H1 (cell line): ENCODE results near the gene BLTP3B. TPM values are rescaled to one million over a fixed set of nuclear protein-coding genes. Genes with fewer than 3 reads are reported as not detected.

ENCODE experiments used
- CTCF ChIA-PET: fragments of 300-600 bp; sonication (Branson Sonifier 250); formaldehyde crosslinking; loops from one replicate; lab custom pipeline; 2021; ENCODE audit not compliant: partially characterized antibody; lab: Charles Lee
- POLR2A ChIA-PET: fragments of 300-600 bp; sonication (Branson Sonifier 250); formaldehyde crosslinking; loops from one replicate; lab custom pipeline; 2021; ENCODE audit warnings: inconsistent platforms; ENCODE audit not compliant: partially characterized antibody; lab: Charles Lee
- DNase-seq, 2 experiments: peaks; one replicate each; pipeline versions ENCODE4 v3.0.0 to v3.0.0-alpha.2; 2010 to 2022; ENCODE audit warnings: low spot score in 2 of 2, low read depth in 1 of 2, mixed read lengths in 1 of 2
- FAIRE-seq: peaks from 2 replicates; lab custom pipeline; 2011; peaks lifted over from hg19 to GRCh38; lab: Jason Lieb, UNC
- H2AFZ ChIP-seq: 2 replicates; pipeline ENCODE4 v1.8.1; 2012; ENCODE audit warnings: low read length, inconsistent platforms
- H2AK5ac ChIP-seq: 2 replicates; pipeline ENCODE4 v1.6.1; 2013; ENCODE audit warnings: low read depth, low read length
- H2BK120ac ChIP-seq: replicated peaks from 2 replicates; pipeline ENCODE3; 2013; ENCODE audit warnings: low read depth, low read length, inconsistent platforms
- H2BK12ac ChIP-seq: 2 replicates; pipeline ENCODE4 v1.6.1; 2013; ENCODE audit warnings: low read depth, low read length
- H2BK15ac ChIP-seq: 2 replicates; pipeline ENCODE4 v1.6.1; 2013; ENCODE audit warnings: low read length
- H2BK20ac ChIP-seq: 2 replicates; pipeline ENCODE4 v1.6.1; 2013; ENCODE audit warnings: low read length
- H2BK5ac ChIP-seq: 2 replicates; pipeline ENCODE4 v1.6.1; 2013; ENCODE audit warnings: low read depth, low read length
- H3K14ac ChIP-seq: 2 replicates; pipeline ENCODE4 v1.6.1; 2013; ENCODE audit warnings: inconsistent platforms; ENCODE audit not compliant: insufficient read length
- H3K18ac ChIP-seq: 2 replicates; pipeline ENCODE4 v1.6.1; 2013; ENCODE audit warnings: low read length; ENCODE audit errors: extremely low read depth
- H3K23ac ChIP-seq: 2 replicates; pipeline ENCODE4 v1.6.1; 2013; ENCODE audit warnings: inconsistent platforms; ENCODE audit not compliant: insufficient read length
- H3K23me2 ChIP-seq: 2 replicates; pipeline ENCODE4 v1.6.1; 2013; ENCODE audit warnings: low read depth, low read length
- H3K27ac ChIP-seq: 2 replicates; pipeline ENCODE4 v1.6.1; 2011; ENCODE audit warnings: low read depth, low read length, inconsistent platforms
- H3K27me3 ChIP-seq, 4 experiments: replicated peaks in 1 of 4; 1 replicate in 1 of 4; 2 replicates in 3 of 4; pipeline versions ENCODE4 v1.6.1 to v1.8.1; 2011 to 2013; ENCODE audit warnings: low read length in 3 of 4, mild to moderate bottlenecking in 3 of 4, inconsistent platforms in 2 of 4, mixed read lengths in 2 of 4, moderate library complexity in 1 of 4; ENCODE audit not compliant: control insufficient read depth in 3 of 4, insufficient read depth in 3 of 4; ENCODE audit errors: extremely low read depth in 1 of 4
- H3K36me3 ChIP-seq, 4 experiments: 2 replicates each; pipeline versions ENCODE4 v1.6.1 to v1.8.1; 2011 to 2013; ENCODE audit warnings: mild to moderate bottlenecking in 4 of 4, low read length in 3 of 4, moderate library complexity in 2 of 4, control low read depth in 1 of 4, inconsistent platforms in 1 of 4; ENCODE audit not compliant: insufficient read depth in 4 of 4, control insufficient read depth in 2 of 4
- H3K4ac ChIP-seq: replicated peaks from 2 replicates; pipeline ENCODE3; 2013; ENCODE audit warnings: low read length, low read depth, mixed read lengths, inconsistent platforms; ENCODE audit not compliant: insufficient read length
- H3K4me1 ChIP-seq, 4 experiments: replicated peaks in 1 of 4; 1 replicate in 1 of 4; 2 replicates in 3 of 4; pipeline versions ENCODE4 v1.6.1 to v1.8.1; 2011 to 2013; ENCODE audit warnings: low read length in 3 of 4, inconsistent platforms in 2 of 4, mixed read lengths in 1 of 4; ENCODE audit not compliant: insufficient read depth in 4 of 4, control insufficient read depth in 3 of 4
- H3K4me2 ChIP-seq, 2 experiments: 2 replicates each; pipeline versions ENCODE4 v1.6.1 to v1.8.1; 2011 to 2013; ENCODE audit warnings: low read depth in 2 of 2, low read length in 2 of 2, control low read depth in 1 of 2, inconsistent platforms in 1 of 2, mild to moderate bottlenecking in 1 of 2; ENCODE audit not compliant: insufficient read depth in 1 of 2
- H3K4me3 ChIP-seq, 4 experiments: fragments of 200-600, 300-600 bp in 1 of 4; sonication (generic), shearing (Covaris generic), sonication (Bioruptor Twin) in 1 of 4; 2 replicates each; pipeline versions ENCODE4 v1.5.1 to v1.8.1; 2011 to 2016; ENCODE audit warnings: low read length in 4 of 4, low read depth in 3 of 4, control low read depth in 2 of 4, inconsistent platforms in 2 of 4, mild to moderate bottlenecking in 2 of 4, mixed read lengths in 1 of 4, moderate library complexity in 1 of 4; ENCODE audit not compliant: insufficient read depth in 2 of 4; ENCODE audit errors: extremely low read depth in 1 of 4
- H3K56ac ChIP-seq: replicated peaks from 2 replicates; pipeline ENCODE3; 2013; ENCODE audit warnings: low read depth, mild to moderate bottlenecking, mixed read lengths, low read length, inconsistent platforms; ENCODE audit not compliant: insufficient read length
- H3K79me1 ChIP-seq: 2 replicates; pipeline ENCODE4 v1.6.1; 2013; ENCODE audit warnings: low read depth, low read length, control low read depth
- H3K79me2 ChIP-seq, 2 experiments: 2 replicates each; pipeline versions ENCODE4 v1.6.1 to v1.8.1; 2012 to 2013; ENCODE audit warnings: low read length in 2 of 2, mild to moderate bottlenecking in 2 of 2, inconsistent platforms in 1 of 2; ENCODE audit not compliant: insufficient read depth in 2 of 2, control insufficient read depth in 1 of 2
- H3K9ac ChIP-seq, 4 experiments: replicated peaks in 1 of 4; 1 replicate in 1 of 4; 2 replicates in 3 of 4; pipeline versions ENCODE4 v1.6.1 to v1.8.1; 2011 to 2013; ENCODE audit warnings: low read depth in 3 of 4, low read length in 3 of 4, control low read depth in 2 of 4, mild to moderate bottlenecking in 2 of 4, moderate library complexity in 2 of 4, inconsistent platforms in 1 of 4; ENCODE audit errors: extremely low read depth in 1 of 4
- H3K9me3 ChIP-seq, 2 experiments: 2 replicates each; pipeline versions ENCODE4 v1.6.1 to v1.8.1; 2012 to 2013; ENCODE audit warnings: mild to moderate bottlenecking in 2 of 2, moderate library complexity in 2 of 2, control low read depth in 1 of 2, inconsistent platforms in 1 of 2, low read depth in 1 of 2, low read length in 1 of 2, mixed read lengths in 1 of 2; ENCODE audit not compliant: insufficient read depth in 2 of 2
- H4K20me1 ChIP-seq, 2 experiments: replicated peaks in 1 of 2; 2 replicates each; pipeline versions ENCODE3 to v1.8.1; 2011 to 2013; ENCODE audit warnings: inconsistent platforms in 2 of 2, low read length in 2 of 2, mild to moderate bottlenecking in 1 of 2; ENCODE audit not compliant: insufficient read depth in 2 of 2, control insufficient read depth in 1 of 2
- H4K5ac ChIP-seq: 2 replicates; pipeline ENCODE4 v1.6.1; 2013; ENCODE audit warnings: low read length, low read depth, mixed read lengths, inconsistent platforms; ENCODE audit not compliant: insufficient read length
- H4K8ac ChIP-seq: 2 replicates; pipeline ENCODE4 v1.8.0; 2013; ENCODE audit warnings: mild to moderate bottlenecking, moderate library complexity, low read length, inconsistent platforms; ENCODE audit not compliant: insufficient read depth; ENCODE audit errors: extremely low read depth
- H4K91ac ChIP-seq: replicated peaks from 2 replicates; pipeline ENCODE3; 2013; ENCODE audit warnings: low read length, mixed read lengths, inconsistent platforms; ENCODE audit not compliant: insufficient read length
- CBX8 ChIP-seq: fragments of 300-800, 300-1000 bp; sonication (generic); IDR thresholded peaks from 2 replicates; pipeline ENCODE4 v1.7.1; 2016; ENCODE audit warnings: low read depth, low read length, borderline replicate concordance
- CHD1 ChIP-seq: IDR thresholded peaks from 2 replicates; pipeline ENCODE4 v1.6.1; 2012; ENCODE audit warnings: low read depth, low read length, improper control_type of control experiment
- CHD2 ChIP-seq: IDR thresholded peaks from 2 replicates; pipeline ENCODE4 v1.6.1; 2012; ENCODE audit warnings: low read length, improper control_type of control experiment
- E2F6 ChIP-seq: IDR thresholded peaks from 2 replicates; pipeline ENCODE4 v1.6.1; 2012; ENCODE audit warnings: inconsistent platforms
- GTF2F1 ChIP-seq: IDR thresholded peaks from 2 replicates; pipeline ENCODE4 v1.6.1; 2012; ENCODE audit warnings: low read depth, low read length, improper control_type of control experiment, borderline replicate concordance
- HDAC2 ChIP-seq, 2 experiments: fragments of 300-600 bp in 1 of 2; sonication (generic) in 1 of 2; IDR thresholded peaks; 2 replicates each; pipeline ENCODE4 v1.6.1; 2011 to 2012; ENCODE audit warnings: low read depth in 2 of 2, low read length in 2 of 2, mild to moderate bottlenecking in 2 of 2, moderate library complexity in 2 of 2, borderline replicate concordance in 1 of 2, inconsistent platforms in 1 of 2
- POLR2AphosphoS5 ChIP-seq: IDR thresholded peaks from 2 replicates; pipeline ENCODE4 v1.6.1; 2011; ENCODE audit warnings: low read depth, low read length
- POU5F1 ChIP-seq: IDR thresholded peaks from 2 replicates; pipeline ENCODE4 v1.6.1; 2011; ENCODE audit warnings: low read depth, mild to moderate bottlenecking, low read length, moderate library complexity
- SUZ12 ChIP-seq: fragments of 200-600 bp; sonication (generic); IDR thresholded peaks from 2 replicates; pipeline ENCODE4 v1.6.1; 2012; ENCODE audit warnings: mild to moderate bottlenecking, inconsistent platforms, low read length, moderate library complexity, mixed read lengths
- WGBS, 2 experiments: shearing (Covaris generic) in 1 of 2; methylation state at CpG; one replicate each; pipeline versions ENCODE4 v1.1.6 to v1.1.7; 2013 to 2015; ENCODE audit warnings: low lambda C conversion rate in 2 of 2, mixed read lengths in 2 of 2, inconsistent platforms in 1 of 2, low coverage in 1 of 2, missing lambda C conversion rate in 1 of 2; ENCODE audit not compliant: insufficient replicate concordance in 2 of 2, insufficient coverage in 1 of 2, insufficient read length in 1 of 2; ENCODE audit errors: extremely low coverage in 1 of 2, missing lambda C conversion rate in 1 of 2; 5-methylcytosine and 5-hydroxymethylcytosine counted together
- polyA plus RNA-seq, 7 experiments: library from polyadenylated mRNA; depleted of rRNA in 3 of 7; stranded (reverse) in 5 of 7; unstranded in 2 of 7; fragments of >200 nt in 5 of 7; fragments of 200-250 nt in 2 of 7; gene quantifications; 1 replicate in 5 of 7; 2 replicates in 1 of 7; 4 replicates in 1 of 7; pipeline versions ENCODE4 v1.2.1 to v1.2.3, GENCODE V29; 2011 to 2013; ENCODE audit warnings: missing spikeins in 2 of 7, mixed read lengths in 2 of 7
- total RNA-seq: library from RNA; stranded (reverse); fragmentation: NEBNext Ultra II Directional; extraction: Animal tissue kit (Norgen Biotek cat#: 25700); gene quantifications from 2 replicates; pipeline ENCODE4 v1.2.1, GENCODE V29; 2021
- TF ChIP-seq, protein P1 (sequence below): IDR thresholded peaks from 2 replicates; pipeline ENCODE4 v1.6.1; 2011; ENCODE audit warnings: low read length, improper control_type of control experiment
- TF ChIP-seq, protein P2 (sequence below): IDR thresholded peaks from 2 replicates; pipeline ENCODE4 v1.6.1; 2012; ENCODE audit warnings: low read length, inconsistent platforms

BLTP3B gene
- total and polyA plus RNA-seq, 2 of the 8 experiments (the other 6 are each of a cell fraction or from before 2014, with no cell fraction given) = 7.0 to 28.6 TPM

- no peaks in the 10 kb centered on the region for H4K20me1 ChIP-seq
- H3K4me1 ChIP-seq = no peaks in the 10 kb centered on the region
- H3K9me3 ChIP-seq = no peaks in the 10 kb centered on the region
- ChIA-PET CTCF (interaction anchor here (1.1 kb wide), 1 partner anchor 14 kb away, joined by 3 read pairs; no protein-coding TSS in a partner anchor), POLR2A (no interaction called here)
- H2BK5ac ChIP-seq = no peak overlapping the region
- H3K4me2 ChIP-seq = no peak overlapping the region
- H2AK5ac ChIP-seq = no peak overlapping the region
- no peak overlapping the region for H3K27ac ChIP-seq
- H3K36me3 ChIP-seq = peaks cover 0 to 41% (median 0%) of the 10 kb centered on the region in 4 experiments; a peak in 5 of 8 replicates
- no peak for FAIRE-seq
- WGBS, 2 experiments = 88% methylated on average over 3 of the region's 3 CpGs; no CpG with 5 or more reads in 1 of the 2 experiments
- no peak overlapping the region for H3K14ac ChIP-seq
- H4K91ac ChIP-seq = no peak overlapping the region
- H2BK12ac ChIP-seq = no peak overlapping the region
- no peak overlapping the region for H2BK120ac ChIP-seq
- H2BK20ac ChIP-seq = no peak overlapping the region
- H3K9ac ChIP-seq = no peak overlapping the region
- no peak overlapping the region for H2BK15ac ChIP-seq
- no peaks in the 10 kb centered on the region for H3K23me2 ChIP-seq
- no peak overlapping the region for H4K5ac ChIP-seq
- peaks cover 0 to 8% of the 10 kb centered on the region in 2 experiments; a peak in 2 of 4 replicates for H3K79me2 ChIP-seq
- no peak overlapping the region for H3K4me3 ChIP-seq
- H3K18ac ChIP-seq = no peak overlapping the region
- H2AFZ ChIP-seq = no peak overlapping the region
- H3K56ac ChIP-seq = no peak overlapping the region
- DNase-seq = no peak
- H3K23ac ChIP-seq = no peak overlapping the region
- H3K4ac ChIP-seq = no peak overlapping the region
- no peaks in the 10 kb centered on the region for H3K27me3 ChIP-seq
- H3K79me1 ChIP-seq = no peaks in the 10 kb centered on the region
- H4K8ac ChIP-seq = no peak overlapping the region
- no peak for TF ChIP-seq CHD2
- TF ChIP-seq E2F6 = no peak
- no peak for TF ChIP-seq POLR2AphosphoS5
- TF ChIP-seq HDAC2 (IDR thresholded peaks at IDR 0.05; ENCODE audit: borderline replicate concordance in 1 of 2, low read depth in 2 of 2, low read length in 2 of 2) = no peak
- no peak for TF ChIP-seq CBX8
- TF ChIP-seq POU5F1 = no peak
- TF ChIP-seq CHD1 = no peak
- TF ChIP-seq GTF2F1 = no peak
- TF ChIP-seq, protein P1, sequence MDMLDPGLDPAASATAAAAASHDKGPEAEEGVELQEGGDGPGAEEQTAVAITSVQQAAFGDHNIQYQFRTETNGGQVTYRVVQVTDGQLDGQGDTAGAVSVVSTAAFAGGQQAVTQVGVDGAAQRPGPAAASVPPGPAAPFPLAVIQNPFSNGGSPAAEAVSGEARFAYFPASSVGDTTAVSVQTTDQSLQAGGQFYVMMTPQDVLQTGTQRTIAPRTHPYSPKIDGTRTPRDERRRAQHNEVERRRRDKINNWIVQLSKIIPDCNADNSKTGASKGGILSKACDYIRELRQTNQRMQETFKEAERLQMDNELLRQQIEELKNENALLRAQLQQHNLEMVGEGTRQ = no peak
- no peak for TF ChIP-seq SUZ12
- TF ChIP-seq, protein P2, sequence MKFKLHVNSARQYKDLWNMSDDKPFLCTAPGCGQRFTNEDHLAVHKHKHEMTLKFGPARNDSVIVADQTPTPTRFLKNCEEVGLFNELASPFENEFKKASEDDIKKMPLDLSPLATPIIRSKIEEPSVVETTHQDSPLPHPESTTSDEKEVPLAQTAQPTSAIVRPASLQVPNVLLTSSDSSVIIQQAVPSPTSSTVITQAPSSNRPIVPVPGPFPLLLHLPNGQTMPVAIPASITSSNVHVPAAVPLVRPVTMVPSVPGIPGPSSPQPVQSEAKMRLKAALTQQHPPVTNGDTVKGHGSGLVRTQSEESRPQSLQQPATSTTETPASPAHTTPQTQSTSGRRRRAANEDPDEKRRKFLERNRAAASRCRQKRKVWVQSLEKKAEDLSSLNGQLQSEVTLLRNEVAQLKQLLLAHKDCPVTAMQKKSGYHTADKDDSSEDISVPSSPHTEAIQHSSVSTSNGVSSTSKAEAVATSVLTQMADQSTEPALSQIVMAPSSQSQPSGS = no peak
These were observed 41.7 kb downstream of the BLTP3B start for GRCh38 chr12:100101000-100101399.
